Measurements from ENCODE around the gene HOXC9. TPM values are rescaled to one million over a fixed set of nuclear protein-coding genes. Genes with fewer than 3 reads are reported as not detected.

HOXC9 gene
- total and polyA plus RNA-seq, 8 donors = 0.08 TPM; not detected in 7

GRCh38 chr12:53977596-53978445, 22.1 kb upstream of the HOXC9 start:
- DNase-seq = no peak

GRCh38 chr12:53978477-53979356, 21.2 kb upstream of the HOXC9 start:
- H3K36me3 ChIP-seq = no peaks in the 10 kb centered on the region
- no peak overlapping the region for H3K27ac ChIP-seq
- peaks cover 44 to 100% (median 99%) of the 10 kb centered on the region in 3 donors for H3K27me3 ChIP-seq
- H3K4me3 ChIP-seq = no peak overlapping the region
- WGBS, 5 donors = 5 to 8% (median 6%) methylated on average over 15 of the region's 15 CpGs
- peaks cover 18 to 33% (median 24%) of the 10 kb centered on the region in 4 donors for H3K4me1 ChIP-seq
- peak in 1 of 2 donors; percentile 66 for DNase-seq
- intact Hi-C loops (cut with DNase I; ENCODE audit: low total_unique reads) = no loop called here
- H3K9me3 ChIP-seq = peaks cover 0 to 7% (median 1%) of the 10 kb centered on the region in 4 donors
- TF ChIP-seq POLR2A (IDR thresholded peaks at IDR 0.05) (no peak), CTCF (IDR thresholded peaks at IDR 0.05) (no peak), EP300 (IDR thresholded peaks at IDR 0.05) (no peak), POLR2AphosphoS5 (IDR thresholded peaks at IDR 0.05) (no peak)

More at GRCh38 chr12:53977596-53978445, 22.1 kb upstream of the HOXC9 start:
- 4 to 6% (median 4%) methylated on average over 11 of the region's 11 CpGs for WGBS, 5 donors
- Histone ChIP-seq H3K27ac (no peak overlapping the region), H3K4me1 (peaks cover 23 to 40% (median 29%) of the 10 kb centered on the region in 4 donors), H3K9me3 (peaks cover 0 to 16% (median 1%) of the 10 kb centered on the region in 4 donors), H3K4me3 (no peak overlapping the region), H3K36me3 (no peaks in the 10 kb centered on the region), H3K27me3 (peaks cover 43 to 100% (median 99%) of the 10 kb centered on the region in 3 donors)
- intact Hi-C loops (cut with DNase I; ENCODE audit: low total_unique reads) = no loop called here
- no peak for TF ChIP-seq CTCF (IDR thresholded peaks at IDR 0.05)

- WGBS, 5 donors = 21 to 34% (median 29%) methylated on average over 7 of the region's 7 CpGs
- intact Hi-C loops (cut with DNase I; ENCODE audit: low total_unique reads) = no loop called here
- H3K4me1 ChIP-seq = peaks cover 8 to 31% (median 19%) of the 10 kb centered on the region in 4 donors
- H3K36me3 ChIP-seq = no peaks in the 10 kb centered on the region
- H3K4me3 ChIP-seq = no peak overlapping the region
- peaks cover 0 to 13% (median 1%) of the 10 kb centered on the region in 4 donors for H3K9me3 ChIP-seq
- H3K27me3 ChIP-seq = peaks cover 48 to 100% (median 99%) of the 10 kb centered on the region in 3 donors
- TF ChIP-seq EP300 (IDR thresholded peaks at IDR 0.05) (no peak), CTCF (IDR thresholded peaks at IDR 0.05) (no peak), POLR2A (IDR thresholded peaks at IDR 0.05) (no peak), POLR2AphosphoS5 (IDR thresholded peaks at IDR 0.05) (no peak)
- no peak overlapping the region for H3K27ac ChIP-seq
- no peak for DNase-seq
Measured at GRCh38 chr12:53980104-53980801, 19.7 kb upstream of the HOXC9 start.

All from stomach (tissue), 9 donors.